Adrenal gland (tissue), 12 donors: ENCODE measurements around the gene MTFR1L. TPM values are rescaled to one million over a fixed set of nuclear protein-coding genes. Genes with fewer than 3 reads are reported as not detected.

Source experiments
- DNase-seq, 7 donors: peaks; one replicate each; pipeline ENCODE4 v3.0.0-alpha.2; 2019 to 2020
- H3K27ac ChIP-seq, 5 donors: fragments of 200-600 bp; sonication (generic) in 4 of 5; 1 replicate in 3 of 5; 2 replicates in 2 of 5; pipeline versions ENCODE4 v1.5.1 to v1.8.0; 2016 to 2020; ENCODE audit warnings: mild to moderate bottlenecking in 1 of 5
- H3K27me3 ChIP-seq: fragments of 200-600 bp; 2 replicates; pipeline ENCODE4 v1.8.0; 2021
- H3K36me3 ChIP-seq, 2 donors: fragments of 200-600 bp; replicated peaks in 1 of 2; 1 replicate in 1 of 2; 2 replicates in 1 of 2; pipeline versions ENCODE4 v1.5.1 to v1.8.0; 2018 to 2022
- H3K4me1 ChIP-seq, 2 donors: fragments of 200-600 bp; replicated peaks in 1 of 2; 1 replicate in 1 of 2; 2 replicates in 1 of 2; pipeline versions ENCODE4 v1.5.1 to v1.8.0; 2018 to 2021
- H3K4me3 ChIP-seq, 4 donors: fragments of 200-600 bp; sonication (generic) in 3 of 4; one replicate each; pipeline ENCODE4 v1.5.1; 2016 to 2018
- H3K9me3 ChIP-seq, 3 donors: fragments of 200-600 bp; sonication (generic) in 1 of 3; replicated peaks in 1 of 3; 1 replicate in 2 of 3; 2 replicates in 1 of 3; pipeline versions ENCODE4 v1.5.1 to v1.8.0; 2016 to 2021
- CTCF ChIP-seq, 6 experiments: fragments of 450-650 bp in 4 of 6; fragments of 200-600 bp in 2 of 6; sonication (generic) in 1 of 6; IDR thresholded peaks; 1 replicate in 5 of 6; 2 replicates in 1 of 6; pipeline versions ENCODE4 v1.5.1 to v1.8.0; 2016 to 2021; ENCODE audit warnings: antibody characterized with exemption in 6 of 6, mild to moderate bottlenecking in 2 of 6, moderate library complexity in 1 of 6
- POLR2A ChIP-seq, 2 donors: fragments of 450-650 bp; IDR thresholded peaks; one replicate each; pipeline ENCODE4 v1.6.1; 2017; ENCODE audit warnings: antibody characterized with exemption in 2 of 2, mild to moderate bottlenecking in 2 of 2, moderate library complexity in 1 of 2
- whole genome bisulfite sequencing, 4 donors: extraction: QIAGEN DNeasy Blood & Tissue Kit in 2 of 4; methylation state at CpG; one replicate each; pipeline versions ENCODE4 v1.1.5 to v1.1.7; 2013 to 2017; 5-methylcytosine and 5-hydroxymethylcytosine counted together
- intact Hi-C, 2 donors: fragments of 100-400 bp; cut with DNase I; formaldehyde crosslinking; loops; one replicate each; pipeline versions ENCODE4 v1.14.1 to v1.15.0; 2022 to 2023
- polyA plus RNA-seq, 3 donors: library from polyadenylated mRNA; stranded (reverse); fragments of 200-250 nt in 2 of 3; fragments of 350-450 nt in 1 of 3; fragmentation: Illumina TruSeq in 1 of 3; extraction: RNeasy Lipid Tissue Mini Kit (QIAGEN cat#74804) in 1 of 3; gene quantifications; one replicate each; pipeline ENCODE4 v1.2.3, GENCODE V29; 2013 to 2014
- total RNA-seq, 9 donors: library from RNA; depleted of rRNA in 4 of 9; stranded (reverse); fragments of >200 nt in 4 of 9; fragments of 120-200 nt in 1 of 9; fragmentation: NEBNext Ultra II Directional in 1 of 9; extraction: Animal tissue kit (Norgen Biotek cat#: 25700) in 1 of 9; gene quantifications; one replicate each; pipeline versions ENCODE4 v1.1.0 to v1.2.4, GENCODE V29; 2013 to 2023
- donor health status: healthy with polysubstance abuse.
- donor health status: Bipolar disorder and iron deficiency.
- donor health status: DM: yes; HTN: yes; CAD: no.
- donor health status: DM: no; HTN: no; CAD: no.
- donor health status: DM: no; HTN: no; CAD: no.
- donor health status: DM: yes; HTN: yes; CAD: no.

The MTFR1L gene
- total and polyA plus RNA-seq, 12 donors = 116 to 298 (median 192) TPM

DNA sequence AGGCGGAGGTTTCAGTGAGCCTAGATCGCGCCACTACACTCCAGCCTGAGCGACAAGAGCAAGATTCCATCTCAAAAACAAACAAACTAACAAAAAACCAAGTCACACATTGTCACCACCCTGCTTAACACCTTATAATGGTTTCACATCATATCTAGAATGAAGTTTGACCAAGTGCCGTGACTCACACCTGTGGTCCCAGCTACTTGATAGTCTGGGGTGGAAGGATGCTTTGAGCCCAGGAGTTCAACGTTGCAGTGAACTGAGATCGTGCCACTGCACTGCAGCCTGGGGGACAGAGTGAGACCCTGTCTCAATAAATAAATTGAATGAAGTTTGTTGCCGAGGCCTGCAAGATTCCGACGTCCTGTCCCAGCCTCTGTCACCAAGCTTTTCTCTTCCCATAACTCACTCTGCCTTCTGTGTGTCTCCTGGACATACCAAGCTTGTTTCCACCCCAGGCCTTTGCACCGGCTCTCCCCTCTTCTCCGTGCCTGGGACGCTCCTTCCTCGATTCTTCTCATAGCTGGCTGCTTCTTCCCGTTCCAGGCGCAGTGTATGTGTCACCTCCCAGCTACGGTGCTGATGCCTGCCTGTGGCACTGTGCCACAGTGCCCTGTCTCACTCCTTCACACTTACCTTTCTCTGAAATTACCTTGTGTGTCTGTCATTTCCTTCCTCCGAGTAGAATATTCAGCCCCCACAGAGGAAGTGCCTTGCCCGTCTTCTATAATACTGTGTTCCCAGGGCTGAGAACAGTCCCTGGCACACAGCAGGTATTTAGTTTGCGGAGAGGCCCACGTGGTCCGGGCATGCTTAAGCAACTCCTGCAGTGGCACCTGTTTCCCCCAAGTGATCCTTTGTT is 23.6 kb upstream of the MTFR1L start:
- H3K4me3 ChIP-seq = no peak overlapping the region
- peaks cover 0 to 13% of the 10 kb centered on the region in 2 donors for H3K4me1 ChIP-seq
- TF ChIP-seq POLR2A (IDR thresholded peaks at IDR 0.05) (no peak), CTCF (IDR thresholded peaks at IDR 0.05) (no peak)
- H3K9me3 ChIP-seq = no peaks in the 10 kb centered on the region
- intact Hi-C loops = loop anchor here (2.0 to 10.0 kb wide), 3 partner anchors 91 to 184 kb away; no protein-coding TSS in a partner anchor
- no peaks in the 10 kb centered on the region for H3K36me3 ChIP-seq
- no peak for DNase-seq
- WGBS, 4 donors = 76 to 81% (median 79%) methylated on average over 22 of the region's 22 CpGs
- no peaks in the 10 kb centered on the region for H3K27me3 ChIP-seq
- H3K27ac ChIP-seq = no peak overlapping the region

DNA sequence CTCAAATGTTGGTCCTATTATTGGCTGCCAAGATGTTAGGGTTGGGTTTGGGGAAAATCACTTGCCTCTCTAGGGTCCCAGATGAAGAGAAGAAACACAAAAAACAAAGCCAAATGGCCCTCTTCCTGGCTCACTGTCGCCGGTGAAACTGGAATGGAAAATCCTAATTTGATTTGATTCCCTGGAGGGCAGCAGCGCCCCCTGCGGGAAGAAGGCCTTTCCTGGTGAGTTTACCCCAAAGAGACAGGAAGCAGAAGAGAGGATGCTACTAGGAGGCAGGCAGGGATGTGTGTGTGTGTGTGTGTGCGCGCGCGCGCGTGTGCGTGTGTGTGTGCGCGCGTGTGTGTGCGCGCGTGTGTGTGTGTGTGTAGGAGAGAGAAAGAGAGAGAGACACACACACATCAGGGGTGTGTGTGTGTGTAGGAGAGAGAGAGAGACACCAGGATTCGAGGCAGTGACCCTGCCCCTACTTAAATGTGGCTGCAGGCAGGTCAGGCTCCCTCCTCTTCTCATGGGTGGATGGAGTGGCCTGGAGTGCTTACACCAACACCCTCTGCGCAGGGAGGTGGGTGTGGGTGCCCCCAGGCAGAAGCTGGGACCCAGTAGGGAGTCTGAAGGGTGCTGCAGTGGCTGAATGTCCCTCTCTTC is 22.8 kb upstream of the MTFR1L start:
- intact Hi-C loops = loop anchor here (2.0 to 10.0 kb wide), 3 partner anchors 92 to 185 kb away; no protein-coding TSS in a partner anchor
- Histone ChIP-seq H3K36me3 (no peaks in the 10 kb centered on the region), H3K4me1 (peaks cover 0 to 20% of the 10 kb centered on the region in 2 donors), H3K4me3 (no peak overlapping the region), H3K27ac (peak overlapping the region in 1 of 5 donors; percentile 20), H3K27me3 (no peaks in the 10 kb centered on the region), H3K9me3 (no peaks in the 10 kb centered on the region)
- DNase-seq = peak; percentile 84 to 96 (median 89)
- TF ChIP-seq POLR2A (IDR thresholded peaks at IDR 0.05) = no peak
- peak; percentile 69 to 91 (median 87) for TF ChIP-seq CTCF (IDR thresholded peaks at IDR 0.05)
- WGBS, 4 donors = 4 to 13% (median 8%) methylated on average over 14 to 19 of the region's 19 CpGs

- no peaks in the 10 kb centered on the region for H3K36me3 ChIP-seq
- H3K9me3 ChIP-seq = no peaks in the 10 kb centered on the region
- intact Hi-C loops = loop anchor here (2.0 to 10.0 kb wide), 3 partner anchors 93 to 186 kb away; no protein-coding TSS in a partner anchor
- no peak overlapping the region for H3K27ac ChIP-seq
- H3K4me1 ChIP-seq = peaks cover 0 to 28% of the 10 kb centered on the region in 2 donors
- H3K4me3 ChIP-seq = no peak overlapping the region
- WGBS, 4 donors = 70 to 88% (median 73%) methylated on average over 1 to 8 of the region's 8 CpGs
- no peaks in the 10 kb centered on the region for H3K27me3 ChIP-seq
- peak in 5 of 6 experiments; percentile 41 to 52 (median 43) for TF ChIP-seq CTCF (IDR thresholded peaks at IDR 0.05)
- no peak for TF ChIP-seq POLR2A (IDR thresholded peaks at IDR 0.05)
- peak in 3 of 7 donors; percentile 50 to 65 (median 53) for DNase-seq
Measured at GRCh38 chr1:25797939-25798338, 21.8 kb upstream of the MTFR1L start.
